Tibial nerve (tissue), 4 donors: ENCODE data around the gene OR10H5.

Experiments used
- CTCF ChIP-seq, 5 experiments: fragments of 200-600 bp in 3 of 5; fragments of 450-650 bp in 2 of 5; sonication (generic) in 3 of 5; IDR thresholded peaks; one replicate each; pipeline ENCODE4 v1.5.1; 2016 to 2019; ENCODE audit warnings: antibody characterized with exemption in 5 of 5, mild to moderate bottlenecking in 3 of 5, moderate library complexity in 2 of 5
- EP300 ChIP-seq, 2 donors: sonication (generic); formaldehyde crosslinking; IDR thresholded peaks; one replicate each; pipeline ENCODE4 v1.6.1; 2017; ENCODE audit warnings: antibody characterized with exemption in 2 of 2, mild to moderate bottlenecking in 1 of 2
- POLR2A ChIP-seq, 2 donors: fragments of 450-650 bp; IDR thresholded peaks; one replicate each; pipeline ENCODE4 v1.6.1; 2017; ENCODE audit warnings: antibody characterized with exemption in 2 of 2, mild to moderate bottlenecking in 2 of 2, moderate library complexity in 2 of 2

- TF ChIP-seq CTCF (IDR thresholded peaks at IDR 0.05) (no peak), POLR2A (IDR thresholded peaks at IDR 0.05) (no peak), EP300 (IDR thresholded peaks at IDR 0.05) (no peak)
Measured at GRCh38 chr19:15813916-15814315, 26.5 kb downstream of the OR10H5 start.
